Non-pigmented ciliary epithelial cell (primary cell): ENCODE data around the gene TMPRSS7.

Source experiments
- DNase-seq: peaks from one replicate; pipeline ENCODE4 v3.0.0-alpha.2; 2010; ENCODE audit warnings: low read depth

The TMPRSS7 gene

GRCh38 chr3:112097378-112097777 is 62.8 kb downstream of the TMPRSS7 start:
- peak; percentile 99 for DNase-seq

GRCh38 chr3:112101916-112102315 is 67.4 kb downstream of the TMPRSS7 start:
- peak; percentile 69 for DNase-seq

DNA sequence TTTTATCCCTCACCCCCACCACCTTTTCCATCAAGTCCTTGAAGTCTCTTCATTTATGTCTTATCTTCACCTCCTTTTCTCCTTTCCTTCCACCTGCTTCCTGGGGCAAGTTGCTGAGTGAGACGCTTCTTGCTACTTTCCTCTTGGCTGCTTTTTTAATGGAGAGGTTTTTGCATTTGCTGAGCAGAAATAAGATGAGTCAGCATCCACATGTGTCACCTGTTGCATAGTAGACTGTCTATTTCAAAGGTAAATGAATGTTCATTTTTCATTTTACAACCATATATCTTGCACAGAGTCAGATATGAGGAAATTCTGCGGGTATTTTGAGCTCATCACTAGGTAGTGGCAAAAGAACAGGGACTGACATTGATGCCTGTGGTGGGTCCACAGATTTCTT is 70.2 kb downstream of the TMPRSS7 start:
- no peak for DNase-seq

- no peak for DNase-seq
These were observed 74.8 kb downstream of the TMPRSS7 start for GRCh38 chr3:112109322-112109721.

DNA sequence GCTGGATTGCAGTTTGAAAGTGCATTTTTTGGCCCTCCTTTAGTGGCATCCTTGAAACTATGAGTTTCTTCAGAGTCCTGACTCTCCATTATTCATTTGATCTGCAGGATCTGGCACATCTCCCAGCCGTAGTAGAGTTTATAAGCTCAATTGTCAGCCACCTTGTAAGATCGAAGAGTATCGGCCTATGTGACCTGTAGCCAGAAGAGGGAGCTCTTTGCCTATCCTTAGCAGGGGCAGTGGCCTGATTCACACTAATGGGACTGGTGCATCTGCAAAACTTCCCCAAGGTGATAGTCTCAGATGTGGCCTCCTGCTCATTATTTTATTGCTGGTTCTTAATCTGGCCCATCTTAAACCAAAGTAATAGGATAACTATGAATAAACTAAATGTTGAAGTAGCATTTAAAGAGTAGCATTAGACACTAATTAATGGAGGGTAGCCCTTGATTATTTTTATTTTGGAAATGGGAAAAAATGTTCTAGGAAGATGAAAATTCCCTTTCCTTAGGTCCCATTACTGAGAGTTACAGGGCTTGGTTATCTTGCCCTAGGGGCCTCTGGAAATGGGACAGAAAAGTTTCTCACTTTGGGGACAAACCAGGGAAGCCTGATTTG is 77.4 kb downstream of the TMPRSS7 start:
- DNase-seq: peak; percentile 37

GRCh38 chr3:112114576-112115160 is 80.1 kb downstream of the TMPRSS7 start:
- no peak for DNase-seq

DNA sequence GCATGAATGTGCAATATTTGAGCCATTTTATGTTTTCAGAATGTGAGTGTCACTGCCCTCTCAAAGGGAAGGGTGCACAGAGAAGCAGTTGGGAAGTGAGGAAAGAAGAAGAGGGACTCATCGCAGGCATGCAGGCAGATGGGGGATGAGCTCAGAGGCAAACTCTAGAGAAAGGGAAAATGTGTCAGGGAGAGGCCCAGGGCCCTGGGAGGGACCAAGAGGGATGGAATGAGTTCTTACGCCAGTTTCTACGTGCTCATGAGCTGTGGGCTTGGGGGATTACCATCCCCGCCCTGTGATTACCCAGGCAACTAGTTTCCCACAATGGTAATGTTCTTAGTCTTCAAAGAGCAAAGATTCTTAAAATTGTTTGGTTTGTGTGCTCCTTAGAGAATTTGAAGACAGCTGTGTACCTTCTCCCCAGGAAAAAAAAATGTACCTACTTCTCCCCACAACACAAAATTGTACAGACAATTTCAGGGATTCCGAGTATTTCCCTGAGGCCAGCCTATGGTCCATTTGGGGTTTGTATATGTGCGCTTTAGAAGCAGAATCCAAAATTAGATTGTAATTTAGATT is 80.7 kb downstream of the TMPRSS7 start:
- no peak for DNase-seq

DNA sequence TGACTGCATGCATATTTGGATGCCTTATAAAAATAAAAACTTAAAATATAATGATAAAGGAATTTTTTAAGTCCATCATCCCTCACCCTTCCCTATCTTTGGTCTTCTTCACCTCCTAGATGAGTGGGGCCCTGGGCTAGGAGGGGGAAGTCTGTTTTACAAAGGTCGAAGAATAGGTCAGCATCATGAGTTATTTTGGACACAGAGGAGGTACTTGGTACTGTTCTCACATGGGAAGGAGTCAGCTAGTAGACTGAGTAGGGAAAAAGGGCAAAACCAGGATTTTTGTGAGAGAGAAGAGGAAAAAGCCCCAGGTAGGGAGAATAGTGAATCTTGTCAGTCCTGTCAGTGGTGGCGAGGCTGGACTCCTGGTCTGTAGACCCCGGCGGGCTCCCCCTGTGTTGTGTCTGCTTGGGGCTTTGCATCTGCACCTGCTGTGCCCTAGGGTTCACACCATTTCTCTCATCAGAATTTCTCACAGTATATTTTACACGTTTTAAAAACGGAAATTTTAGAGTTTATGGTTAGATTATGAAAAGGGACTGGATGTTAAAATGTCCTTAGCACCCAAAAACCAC is 81.4 kb downstream of the TMPRSS7 start:
- DNase-seq: no peak

DNA sequence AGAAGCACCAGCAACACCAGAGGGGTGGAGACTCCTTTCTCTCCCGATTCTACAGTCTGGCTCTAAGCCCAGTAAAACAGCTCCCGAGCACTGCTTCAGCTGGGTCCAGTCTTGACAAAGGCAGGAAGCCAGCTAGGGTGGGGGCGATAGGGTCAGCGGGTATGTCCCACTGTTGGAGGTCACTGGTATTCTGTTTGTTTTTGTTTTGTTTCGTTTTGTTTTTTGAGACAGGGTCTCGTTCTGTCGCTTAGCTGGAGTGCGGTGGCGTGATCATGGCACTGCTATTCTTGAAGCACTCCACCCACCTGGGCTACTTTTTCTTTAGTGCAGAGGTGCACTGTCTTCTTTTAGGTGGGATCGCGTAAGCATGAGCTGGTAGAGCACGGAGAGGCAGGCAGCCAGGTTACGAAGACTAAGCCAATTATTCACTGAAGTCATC is 82.2 kb downstream of the TMPRSS7 start:
- DNase-seq: no peak

GRCh38 chr3:112117415-112117814 is 82.9 kb downstream of the TMPRSS7 start:
- no peak for DNase-seq

- no peak for DNase-seq
These were observed 83.5 kb downstream of the TMPRSS7 start for GRCh38 chr3:112117841-112118571.

- DNase-seq: no peak
These were observed 85.7 kb downstream of the TMPRSS7 start for GRCh38 chr3:112119962-112120836.

GRCh38 chr3:112121577-112122547 is 87.3 kb downstream of the TMPRSS7 start:
- DNase-seq: no peak

DNA sequence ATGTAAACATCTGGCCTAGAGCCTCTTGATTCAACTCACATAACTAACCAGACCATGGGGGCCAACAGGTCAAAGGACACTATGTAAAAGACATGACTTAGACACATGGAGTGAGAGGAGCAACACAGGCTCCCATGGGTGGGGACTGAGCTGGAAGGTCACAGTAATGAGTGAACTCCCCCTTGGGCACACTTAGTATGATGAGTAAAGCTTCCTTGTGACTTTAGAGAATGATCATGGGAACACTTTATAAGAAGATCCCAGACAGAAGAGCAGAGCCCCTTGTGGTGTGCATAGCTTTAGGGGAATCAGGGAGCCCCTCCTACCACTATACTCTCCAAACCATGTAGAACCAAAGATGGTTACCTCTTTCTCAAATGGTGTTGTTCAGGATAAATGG is 88.3 kb downstream of the TMPRSS7 start:
- no peak for DNase-seq

GRCh38 chr3:112123548-112123947 is 89.0 kb downstream of the TMPRSS7 start:
- DNase-seq: no peak

DNA sequence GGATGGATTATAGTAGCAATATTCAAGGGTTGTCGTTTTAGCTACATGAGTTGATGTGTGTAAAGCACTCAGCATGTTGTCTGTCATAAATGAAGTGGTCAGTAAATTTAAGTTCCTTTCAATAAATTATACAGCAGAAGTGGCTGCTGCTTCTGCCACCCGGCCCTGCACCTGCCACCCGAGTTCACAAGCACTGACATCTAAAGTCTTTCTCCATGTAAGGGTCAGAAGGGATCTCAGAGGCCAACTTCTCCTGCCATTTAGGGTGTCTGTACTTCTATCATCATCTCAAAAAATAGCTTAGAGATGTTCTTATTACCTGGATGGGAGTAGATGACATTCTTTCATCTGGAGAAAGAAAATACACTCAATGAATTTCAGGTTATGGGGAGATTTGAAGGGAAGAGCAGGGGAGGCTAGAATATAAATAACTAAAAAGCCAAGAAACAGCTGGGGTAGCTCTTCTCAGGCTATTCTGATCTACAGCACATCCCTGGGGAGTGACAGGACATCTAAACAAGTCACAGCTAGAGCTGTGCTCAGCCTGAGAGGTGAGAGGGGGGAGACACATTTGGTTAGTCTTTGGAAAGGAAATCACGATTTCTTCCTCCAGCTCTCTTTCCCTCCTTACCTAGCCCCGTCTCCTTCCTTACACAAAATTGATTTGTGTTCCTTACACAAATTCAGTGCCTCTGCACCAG is 90.5 kb downstream of the TMPRSS7 start:
- DNase-seq: no peak

- no peak for DNase-seq
These were observed 92.0 kb downstream of the TMPRSS7 start for GRCh38 chr3:112126511-112126911.

- DNase-seq: no peak
These were observed 93.3 kb downstream of the TMPRSS7 start for GRCh38 chr3:112127522-112128494.
